SK-N-SH (cell line): ENCODE measurements around the gene PLOD1. TPM values are rescaled to one million over a fixed set of nuclear protein-coding genes. Genes with fewer than 3 reads are reported as not detected.
A peak's percentile ranks its signal among the peaks of the same experiment; 100 is the strongest.

ENCODE experiments used
- CTCF ChIA-PET: fragments of 300-600, 350-600 bp; formaldehyde crosslinking; extraction: SDS; loops from one replicate; lab custom pipeline; 2021; lab: Yijun Ruan, JAX
- POLR2A ChIA-PET: fragments of 350-600 bp; sonication (Branson Sonifier 250); formaldehyde crosslinking; extraction: SDS; loops from one replicate; lab custom pipeline; 2020; ENCODE audit warnings: antibody characterized with exemption, inconsistent platforms; lab: Yijun Ruan, JAX
- DNase-seq: peaks from one replicate; pipeline ENCODE4 v3.0.0; 2012
- H2AFZ ChIP-seq: fragments of 200-600 bp; sonication (generic); 2 replicates; pipeline ENCODE4 v1.8.1; 2016; ENCODE audit warnings: antibody characterized with exemption, mild to moderate bottlenecking, low read depth
- H3F3A ChIP-seq: fragments of 200-600 bp; sonication (generic); replicated peaks from 2 replicates; pipeline ENCODE3; 2016; ENCODE audit warnings: antibody characterized with exemption, mild to moderate bottlenecking; ENCODE audit not compliant: insufficient read depth
- H3K27ac ChIP-seq, 2 experiments: fragments of 200-500 bp in 1 of 2; fragments of 200-600 bp in 1 of 2; sonication (Bioruptor generic) in 1 of 2; sonication (generic), shearing (Covaris generic) in 1 of 2; 2 replicates each; pipeline versions ENCODE4 v1.5.1 to v1.6.1; 2014 to 2016; ENCODE audit warnings: low read depth in 2 of 2, inconsistent platforms in 1 of 2, low read length in 1 of 2, mild to moderate bottlenecking in 1 of 2, mixed read lengths in 1 of 2
- H3K27me3 ChIP-seq: fragments of 200-600 bp; sonication (generic), shearing (Covaris generic); 2 replicates; pipeline ENCODE4 v1.6.1; 2016; ENCODE audit warnings: mixed run types; ENCODE audit not compliant: insufficient read depth
- H3K36me3 ChIP-seq, 2 experiments: fragments of 200-500 bp in 1 of 2; fragments of 200-600 bp in 1 of 2; sonication (Bioruptor generic) in 1 of 2; sonication (generic) in 1 of 2; replicated peaks in 1 of 2; 2 replicates each; pipeline versions ENCODE3 to v1.5.1; 2014 to 2016; ENCODE audit warnings: low read length in 1 of 2, mild to moderate bottlenecking in 1 of 2; ENCODE audit not compliant: insufficient read depth in 2 of 2, control insufficient read depth in 1 of 2
- H3K4me1 ChIP-seq, 2 experiments: fragments of 200-500 bp in 1 of 2; fragments of 200-600 bp in 1 of 2; sonication (Bioruptor generic) in 1 of 2; sonication (generic), shearing (Covaris generic) in 1 of 2; 2 replicates each; pipeline versions ENCODE4 v1.5.1 to v1.6.1; 2014 to 2016; ENCODE audit warnings: low read depth in 1 of 2, low read length in 1 of 2, mixed run types in 1 of 2; ENCODE audit not compliant: insufficient read depth in 2 of 2, control insufficient read depth in 1 of 2
- H3K4me2 ChIP-seq: fragments of 200-600 bp; sonication (generic), shearing (Covaris generic); 2 replicates; pipeline ENCODE4 v1.6.1; 2017; ENCODE audit warnings: mixed run types
- H3K4me3 ChIP-seq, 2 experiments: fragments of 200-500 bp in 1 of 2; fragments of 200-600 bp in 1 of 2; sonication (Bioruptor generic) in 1 of 2; sonication (generic), shearing (Covaris generic) in 1 of 2; 2 replicates each; pipeline versions ENCODE4 v1.5.1 to v1.8.1; 2014 to 2016; ENCODE audit warnings: low read depth in 2 of 2, inconsistent platforms in 1 of 2, low read length in 1 of 2, mild to moderate bottlenecking in 1 of 2, mixed read lengths in 1 of 2, moderate library complexity in 1 of 2
- H3K79me2 ChIP-seq: fragments of 200-600 bp; sonication (generic); 2 replicates; pipeline ENCODE4 v1.8.1; 2017; ENCODE audit warnings: mild to moderate bottlenecking; ENCODE audit not compliant: insufficient read depth
- H3K9ac ChIP-seq: fragments of 200-600 bp; sonication (generic); 2 replicates; pipeline ENCODE4 v1.6.1; 2017; ENCODE audit warnings: mixed run types
- H3K9me2 ChIP-seq: fragments of 200-600 bp; sonication (generic); 2 replicates; pipeline ENCODE4 v1.6.1; 2017; ENCODE audit warnings: mixed run types
- H3K9me3 ChIP-seq: fragments of 200-600 bp; sonication (generic); 2 replicates; pipeline ENCODE4 v1.6.1; 2017; ENCODE audit warnings: mixed run types, mild to moderate bottlenecking, moderate library complexity
- H4K20me1 ChIP-seq: fragments of 200-600 bp; sonication (generic); 2 replicates; pipeline ENCODE4 v1.6.1; 2017; ENCODE audit warnings: mild to moderate bottlenecking, mixed run types; ENCODE audit not compliant: insufficient read depth
- CTCF ChIP-seq: fragments of 200-600 bp; sonication (generic); IDR thresholded peaks from 2 replicates; pipeline ENCODE4 v1.6.1; 2017; ENCODE audit warnings: antibody characterized with exemption, mild to moderate bottlenecking, moderate library complexity
- IRF3 ChIP-seq: fragments of 150-350 bp; IDR thresholded peaks from 2 replicates; pipeline ENCODE4 v1.6.1; 2016; ENCODE audit warnings: mild to moderate bottlenecking, low read depth, low read length
- MAX ChIP-seq: IDR thresholded peaks from 2 replicates; pipeline ENCODE4 v1.4.0; 2012; ENCODE audit warnings: low read depth
- NFIC ChIP-seq: IDR thresholded peaks from 2 replicates; pipeline ENCODE4 v1.4.0; 2012; ENCODE audit warnings: borderline replicate concordance
- PBX3 ChIP-seq: IDR thresholded peaks from 2 replicates; pipeline ENCODE4; 2012
- RXRA ChIP-seq: IDR thresholded peaks from 2 replicates; pipeline ENCODE4 v1.4.0; 2012; ENCODE audit warnings: low read depth, mild to moderate bottlenecking, borderline replicate concordance
- SIN3A ChIP-seq: IDR thresholded peaks from 2 replicates; pipeline ENCODE4 v1.6.1; 2012; ENCODE audit warnings: low read depth, mild to moderate bottlenecking, low read length, moderate library complexity, borderline replicate concordance
- TEAD4 ChIP-seq: IDR thresholded peaks from 2 replicates; pipeline ENCODE4 v1.4.0; 2012; ENCODE audit warnings: mild to moderate bottlenecking, borderline replicate concordance; ENCODE audit not compliant: insufficient read depth
- USF1 ChIP-seq: IDR thresholded peaks from 2 replicates; pipeline ENCODE4 v1.4.0; 2012; ENCODE audit warnings: low read depth, borderline replicate concordance
- WGBS: methylation state at CpG from one replicate; pipeline ENCODE4 v1.1.6; 2017; ENCODE audit warnings: low lambda C conversion rate; 5-methylcytosine and 5-hydroxymethylcytosine counted together
- polyA plus RNA-seq, 3 experiments: library from polyadenylated mRNA; depleted of rRNA; stranded (reverse); fragments of >200 nt; gene quantifications; 2 replicates each; pipeline ENCODE4 v1.2.3, GENCODE V29; 2012

The PLOD1 gene
- polyA plus RNA-seq, 1 of the 3 experiments (the other 2 are of a cell fraction) = 257 TPM

- no peak overlapping the region for H3K9ac ChIP-seq
- no peak overlapping the region for H3K4me2 ChIP-seq
- H3K79me2 ChIP-seq = peaks cover 7% of the 10 kb centered on the region; the same call in 1 of the 2 replicates
- H3K9me2 ChIP-seq = no peaks in the 10 kb centered on the region
- ChIA-PET CTCF (no interaction called here), POLR2A (interaction anchor here (0.7 to 5.3 kb wide), 2 partner anchors 38 to 62 kb away, joined by 3 to 39 read pairs; no protein-coding TSS in a partner anchor)
- no peaks in the 10 kb centered on the region for H3K9me3 ChIP-seq
- 85% methylated on average over 3 of the region's 3 CpGs for WGBS
- no peaks in the 10 kb centered on the region for H3K27me3 ChIP-seq
- no peak overlapping the region for H3K4me3 ChIP-seq
- H3F3A ChIP-seq = no peaks in the 10 kb centered on the region
- no peak for TF ChIP-seq MAX
- TF ChIP-seq NFIC = no peak
- TF ChIP-seq IRF3 = no peak
- TF ChIP-seq SIN3A = no peak
- TF ChIP-seq TEAD4 = no peak
- no peak for TF ChIP-seq CTCF
- TF ChIP-seq RXRA = no peak
- no peak overlapping the region for H3K27ac ChIP-seq
- peaks cover 0 to 26% of the 10 kb centered on the region in 2 experiments; a peak in 1 of 4 replicates for H3K4me1 ChIP-seq
- no peak for DNase-seq
- H4K20me1 ChIP-seq = no peaks in the 10 kb centered on the region
- peaks cover 3 to 39% of the 10 kb centered on the region in 2 experiments for H3K36me3 ChIP-seq
- H2AFZ ChIP-seq = no peak overlapping the region
These were observed 12.1 kb downstream of the PLOD1 start for GRCh38 chr1:11946647-11947046.

- H4K20me1 ChIP-seq = no peaks in the 10 kb centered on the region
- H3F3A ChIP-seq = no peaks in the 10 kb centered on the region
- H3K4me1 ChIP-seq = peaks cover 0 to 23% of the 10 kb centered on the region in 2 experiments; a peak in 1 of 4 replicates
- no peak overlapping the region for H3K27ac ChIP-seq
- no peaks in the 10 kb centered on the region for H3K27me3 ChIP-seq
- H3K4me3 ChIP-seq = no peak overlapping the region
- no peaks in the 10 kb centered on the region for H3K9me2 ChIP-seq
- no peak overlapping the region for H3K9ac ChIP-seq
- peak; percentile 72 for DNase-seq
- WGBS = 93% methylated on average over 6 of the region's 6 CpGs
- no peak overlapping the region for H3K4me2 ChIP-seq
- TF ChIP-seq PBX3 = no peak
- TF ChIP-seq USF1 = peak; percentile 63; the same call in 1 of the 2 replicates
- ChIA-PET POLR2A (interaction anchor here (0.7 kb wide), 1 partner anchor 13 kb away, joined by 3 read pairs; no protein-coding TSS in a partner anchor), CTCF (interaction anchor here (1.1 kb wide), 1 partner anchor 111 kb away, joined by 3 read pairs; no protein-coding TSS in a partner anchor)
- H3K79me2 ChIP-seq = no peaks in the 10 kb centered on the region
- no peaks in the 10 kb centered on the region for H3K9me3 ChIP-seq
- H2AFZ ChIP-seq = no peak overlapping the region
- peaks cover 8 to 32% of the 10 kb centered on the region in 2 experiments for H3K36me3 ChIP-seq
These were observed 14.4 kb downstream of the PLOD1 start for GRCh38 chr1:11948822-11949458.
